NCI-H1694 (cell line): Measurements from ENCODE around the gene SCAP.

Source experiments
- DNase-seq: peaks from one replicate; lab custom pipeline; 2025; lab: John Stamatoyannopoulos, UW

SCAP gene

GRCh38 chr3:47414161-47414564 lies 61.6 kb downstream of the SCAP start:
- DNase-seq, result no peak

- no peak for DNase-seq
Observed at GRCh38 chr3:47413751-47414150, 62.0 kb downstream of the SCAP start.

- no peak for DNase-seq
Observed at GRCh38 chr3:47412842-47413520, 62.8 kb downstream of the SCAP start.

GRCh38 chr3:47412453-47412756 lies 63.3 kb downstream of the SCAP start:
- DNase-seq, result no peak

GRCh38 chr3:47411696-47412452 lies 63.9 kb downstream of the SCAP start:
- no peak for DNase-seq

- DNase-seq, result no peak
Observed at GRCh38 chr3:47410801-47411646, 64.7 kb downstream of the SCAP start.

GRCh38 chr3:47410417-47410720 lies 65.4 kb downstream of the SCAP start:
- DNase-seq, result no peak

GRCh38 chr3:47409688-47410416 lies 65.9 kb downstream of the SCAP start:
- no peak for DNase-seq

GRCh38 chr3:47409284-47409683 lies 66.5 kb downstream of the SCAP start:
- no peak for DNase-seq

- no peak for DNase-seq
Observed at GRCh38 chr3:47408839-47409229, 66.9 kb downstream of the SCAP start.

GRCh38 chr3:47407896-47408838 lies 67.6 kb downstream of the SCAP start:
- DNase-seq, result no peak

- no peak for DNase-seq
Observed at GRCh38 chr3:47407237-47407636, 68.5 kb downstream of the SCAP start.

- DNase-seq, result no peak
Observed at GRCh38 chr3:47406762-47407149, 69.0 kb downstream of the SCAP start.

- no peak for DNase-seq
Observed at GRCh38 chr3:47405820-47406761, 69.7 kb downstream of the SCAP start.

- DNase-seq, result no peak
Observed at GRCh38 chr3:47404955-47405790, 70.6 kb downstream of the SCAP start.

GRCh38 chr3:47404431-47404876 lies 71.3 kb downstream of the SCAP start:
- no peak for DNase-seq

GRCh38 chr3:47399531-47400270 lies 76.0 kb downstream of the SCAP start:
- no peak for DNase-seq

GRCh38 chr3:47399016-47399415 lies 76.7 kb downstream of the SCAP start:
- no peak for DNase-seq
